ENCODE measurements around the gene MED29.

Gene MED29

DNA sequence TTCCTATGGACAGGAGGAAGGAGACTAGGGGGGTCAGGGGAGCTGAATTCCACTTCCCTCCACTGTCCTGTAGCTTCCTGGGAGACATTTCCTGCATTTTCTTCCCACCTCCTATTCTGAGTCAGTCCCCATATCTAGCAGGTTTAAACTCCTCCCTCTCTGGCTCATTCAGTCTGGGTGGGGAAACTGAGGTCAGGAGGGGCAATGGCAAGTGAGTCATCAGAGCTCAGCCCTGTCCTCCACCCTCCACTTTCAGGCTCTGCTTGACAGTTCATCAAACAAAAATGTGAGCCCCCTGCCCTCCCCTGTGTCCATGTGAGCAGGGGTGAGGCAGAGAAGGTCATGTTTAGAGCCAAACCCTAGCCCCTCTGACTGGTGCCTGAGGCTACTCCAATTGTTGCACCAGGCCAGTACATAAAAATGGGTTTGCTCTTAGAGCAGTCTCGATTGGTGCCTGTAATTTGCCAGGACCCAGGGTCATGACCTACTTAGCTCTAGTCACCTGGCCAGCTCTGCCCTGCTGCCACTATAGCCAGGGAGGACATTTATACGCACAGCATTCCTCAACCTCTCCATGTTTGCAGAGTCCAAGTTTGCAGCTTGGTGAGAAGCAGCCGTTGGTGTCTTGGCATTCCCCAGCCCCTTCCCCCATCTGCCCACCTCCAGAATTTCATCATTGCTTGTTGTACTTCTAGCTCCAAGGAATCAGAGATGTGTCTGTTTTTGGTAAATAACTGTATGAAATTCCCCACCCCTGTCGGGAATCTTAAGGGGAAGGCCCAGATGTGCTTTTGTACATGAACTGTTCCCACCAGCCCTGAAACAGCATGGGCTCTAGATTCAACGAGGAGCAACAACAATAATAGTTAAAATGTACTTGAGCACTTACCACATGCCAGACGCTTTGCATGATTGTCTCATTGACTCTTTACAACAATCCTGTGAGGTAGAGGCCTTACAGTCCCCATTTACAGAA, 28.2 kb upstream of the MED29 start:
- peaks cover 32% of the 10 kb centered on the region for H3K36me3 ChIP-seq (replicated peaks)
- in situ Hi-C loops (cut with HindIII; ENCODE audit: low pct_ligation_motif_present, low sequenced_read_pairs) = no loop called here
- H3K27me3 ChIP-seq (replicated peaks) = no peaks in the 10 kb centered on the region
- TF ChIP-seq, protein P1, sequence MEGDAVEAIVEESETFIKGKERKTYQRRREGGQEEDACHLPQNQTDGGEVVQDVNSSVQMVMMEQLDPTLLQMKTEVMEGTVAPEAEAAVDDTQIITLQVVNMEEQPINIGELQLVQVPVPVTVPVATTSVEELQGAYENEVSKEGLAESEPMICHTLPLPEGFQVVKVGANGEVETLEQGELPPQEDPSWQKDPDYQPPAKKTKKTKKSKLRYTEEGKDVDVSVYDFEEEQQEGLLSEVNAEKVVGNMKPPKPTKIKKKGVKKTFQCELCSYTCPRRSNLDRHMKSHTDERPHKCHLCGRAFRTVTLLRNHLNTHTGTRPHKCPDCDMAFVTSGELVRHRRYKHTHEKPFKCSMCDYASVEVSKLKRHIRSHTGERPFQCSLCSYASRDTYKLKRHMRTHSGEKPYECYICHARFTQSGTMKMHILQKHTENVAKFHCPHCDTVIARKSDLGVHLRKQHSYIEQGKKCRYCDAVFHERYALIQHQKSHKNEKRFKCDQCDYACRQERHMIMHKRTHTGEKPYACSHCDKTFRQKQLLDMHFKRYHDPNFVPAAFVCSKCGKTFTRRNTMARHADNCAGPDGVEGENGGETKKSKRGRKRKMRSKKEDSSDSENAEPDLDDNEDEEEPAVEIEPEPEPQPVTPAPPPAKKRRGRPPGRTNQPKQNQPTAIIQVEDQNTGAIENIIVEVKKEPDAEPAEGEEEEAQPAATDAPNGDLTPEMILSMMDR (IDR thresholded peaks at IDR 0.05; ENCODE audit: low read depth, low read length, missing control alignments) = no peak
- H3K4me3 ChIP-seq (ENCODE audit: low read depth, low read length) = no peak overlapping the region
- H3K27ac ChIP-seq = peak overlapping the region; percentile 54
- peak; percentile 62 for DNase-seq

DNA sequence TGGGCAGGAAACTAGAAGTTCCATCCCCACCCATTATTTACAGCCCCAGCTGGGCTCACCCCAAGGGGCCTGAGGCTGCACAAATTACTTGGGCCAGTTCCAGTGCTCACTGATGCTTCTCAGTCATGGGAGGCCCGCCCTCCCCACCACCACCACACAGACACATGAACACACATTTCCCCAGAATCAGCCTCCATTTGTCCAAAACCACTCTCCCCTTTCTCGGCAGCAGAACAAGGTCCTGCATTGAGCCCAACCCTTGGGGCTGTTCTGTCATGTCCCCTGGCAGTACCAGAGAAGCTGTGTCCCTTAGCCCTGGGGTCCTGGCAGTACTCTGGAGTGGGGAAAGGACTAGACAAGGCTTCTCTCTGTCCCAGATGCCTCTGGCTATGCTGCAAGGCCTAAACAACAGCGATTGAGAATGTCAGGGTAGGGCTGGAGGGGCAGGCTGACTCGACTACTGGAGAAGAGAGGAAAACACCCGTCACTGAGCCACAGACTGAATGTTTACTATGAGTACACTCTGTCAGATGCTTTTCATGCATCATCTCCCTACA, 27.2 kb upstream of the MED29 start:
- TF ChIP-seq, protein P1 (IDR thresholded peaks at IDR 0.05; ENCODE audit: low read depth, low read length, missing control alignments) = no peak
- peak overlapping the region; percentile 53 for H3K27ac ChIP-seq
- in situ Hi-C loops (cut with HindIII; ENCODE audit: low pct_ligation_motif_present, low sequenced_read_pairs) = no loop called here
- no peaks in the 10 kb centered on the region for H3K27me3 ChIP-seq (replicated peaks)
- H3K36me3 ChIP-seq (replicated peaks) = peaks cover 25% of the 10 kb centered on the region
- DNase-seq = no peak
- no peak overlapping the region for H3K4me3 ChIP-seq (ENCODE audit: low read depth, low read length)

DNA sequence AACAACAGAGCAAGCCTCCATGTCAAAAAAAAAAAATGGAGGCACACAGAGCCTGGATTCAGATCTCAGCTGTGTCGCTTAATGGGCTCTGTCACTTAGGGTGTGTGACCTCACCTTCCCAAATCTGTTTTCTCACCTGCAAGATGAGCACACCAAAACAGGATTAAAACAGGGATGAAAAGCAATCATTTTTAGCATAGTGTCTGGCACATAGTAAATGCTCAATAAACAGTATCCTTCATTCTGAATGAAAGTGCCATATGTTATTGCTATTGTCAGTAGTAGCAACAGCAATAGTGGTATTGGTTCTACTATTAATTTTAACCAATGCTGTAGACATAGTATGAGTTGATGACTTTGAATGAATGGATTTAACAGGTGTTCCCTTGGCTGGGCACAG, 25.6 kb upstream of the MED29 start:
- Histone ChIP-seq H3K36me3 (replicated peaks) (peaks cover 22% of the 10 kb centered on the region), H3K27ac (no peak overlapping the region), H3K4me3 (ENCODE audit: low read depth, low read length) (no peak overlapping the region), H3K27me3 (replicated peaks) (no peaks in the 10 kb centered on the region)
- in situ Hi-C loops (cut with HindIII; ENCODE audit: low pct_ligation_motif_present, low sequenced_read_pairs) = no loop called here
- DNase-seq = no peak
- TF ChIP-seq, protein P1 (IDR thresholded peaks at IDR 0.05; ENCODE audit: low read depth, low read length, missing control alignments) = no peak

DNA sequence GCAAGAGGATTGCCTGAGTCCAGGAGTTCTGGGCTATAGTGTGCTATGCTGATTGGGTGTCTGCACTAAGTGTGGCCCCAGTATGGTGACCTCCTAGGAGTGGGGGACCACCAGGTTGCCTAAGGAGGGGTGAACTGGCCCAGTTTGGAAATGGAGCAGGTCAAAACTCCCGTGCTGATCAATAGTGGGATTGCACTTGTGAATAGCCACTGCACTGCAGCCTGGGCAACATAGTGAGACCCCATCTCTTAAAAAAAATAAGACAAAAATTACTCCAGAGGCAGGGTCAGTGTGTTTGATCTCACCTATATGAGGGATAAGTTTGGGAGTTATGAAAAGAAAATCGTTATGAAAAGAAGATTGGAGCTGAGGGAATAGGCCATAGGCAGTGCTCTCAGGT, 22.0 kb upstream of the MED29 start:
- Histone ChIP-seq H3K27me3 (replicated peaks) (no peaks in the 10 kb centered on the region), H3K36me3 (replicated peaks) (peaks cover 19% of the 10 kb centered on the region), H3K4me3 (ENCODE audit: low read depth, low read length) (no peak overlapping the region), H3K27ac (no peak overlapping the region)
- TF ChIP-seq, protein P1 (IDR thresholded peaks at IDR 0.05; ENCODE audit: low read depth, low read length, missing control alignments) = no peak
- in situ Hi-C loops (cut with HindIII; ENCODE audit: low pct_ligation_motif_present, low sequenced_read_pairs) = no loop called here
- DNase-seq = no peak

DNA sequence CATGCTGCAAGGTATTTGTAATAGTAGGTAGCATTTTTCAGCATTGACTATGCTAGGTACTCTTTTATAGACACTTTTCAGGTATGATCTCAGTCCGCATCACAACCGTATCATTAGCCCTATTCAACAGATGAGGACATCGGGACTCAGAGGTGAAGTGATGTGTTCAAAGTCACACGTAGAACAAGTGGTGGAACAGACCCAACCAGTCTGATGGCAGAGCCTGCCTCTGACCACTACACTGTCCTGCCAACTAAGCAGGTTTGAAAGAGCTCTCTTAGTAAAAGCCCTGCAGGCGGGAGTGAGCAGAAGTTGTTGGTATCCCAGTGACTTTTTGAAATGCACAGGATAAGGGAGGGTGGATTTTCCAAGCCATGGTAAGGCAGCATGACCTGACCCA, 20.4 kb upstream of the MED29 start:
- Histone ChIP-seq H3K36me3 (replicated peaks) (peaks cover 24% of the 10 kb centered on the region), H3K4me3 (ENCODE audit: low read depth, low read length) (no peak overlapping the region), H3K27me3 (replicated peaks) (no peaks in the 10 kb centered on the region), H3K27ac (no peak overlapping the region)
- DNase-seq = no peak
- TF ChIP-seq, protein P1 (IDR thresholded peaks at IDR 0.05; ENCODE audit: low read depth, low read length, missing control alignments) = no peak
- in situ Hi-C loops (cut with HindIII; ENCODE audit: low pct_ligation_motif_present, low sequenced_read_pairs) = no loop called here

All from brain microvascular endothelial cell (primary cell).